Caco-2 (cell line): ENCODE data around the gene EXD3. TPM values are rescaled to one million over a fixed set of nuclear protein-coding genes. Genes with fewer than 3 reads are reported as not detected.

Experiments
- BruUV-seq: library from RNA; stranded (reverse); fragments of 400-500 nt; replicated peaks from 2 replicates; lab custom pipeline; 2021; lab: Mats Ljungman, UMichigan
- CTCF ChIA-PET: fragments of 300-600 bp; sonication (Branson Sonifier 250); formaldehyde crosslinking; loops from one replicate; lab custom pipeline; 2022; ENCODE audit warnings: antibody characterized with exemption; lab: Charles Lee
- POLR2A ChIA-PET: fragments of 300-600 bp; sonication (Branson Sonifier 250); formaldehyde crosslinking; loops from one replicate; lab custom pipeline; 2022; ENCODE audit warnings: antibody characterized with exemption; lab: Charles Lee
- DNase-seq, 2 experiments: peaks; one replicate each; pipeline versions ENCODE4 v3.0.0 to v3.0.0-alpha.2; 2020 to 2022
- H3K27me3 ChIP-seq: replicated peaks from 2 replicates; pipeline ENCODE4 v1.6.0; 2011; ENCODE audit warnings: low read length; ENCODE audit not compliant: control insufficient read depth, insufficient read depth
- H3K36me3 ChIP-seq: 2 replicates; pipeline ENCODE4 v1.5.1; 2011; ENCODE audit warnings: low read length; ENCODE audit not compliant: control insufficient read depth, insufficient read depth
- H3K4me1 ChIP-seq: fragments of 250-450 bp; sonication (Bioruptor Pico); 2 replicates; pipeline ENCODE4 v1.5.1; 2020; ENCODE audit warnings: mild to moderate bottlenecking
- H3K4me3 ChIP-seq: 2 replicates; pipeline ENCODE4 v1.5.1; 2011; ENCODE audit warnings: low read depth, mild to moderate bottlenecking, control low read depth, low read length
- H3K9me3 ChIP-seq: fragments of 250-450 bp; sonication (Bioruptor Pico); 2 replicates; pipeline ENCODE4 v1.5.1; 2020; ENCODE audit warnings: mild to moderate bottlenecking, moderate library complexity
- H3K27ac Mint-ChIP-seq: one replicate; pipeline ENCODE4 v1.8.0; 2022; ENCODE audit warnings: mixed read lengths; ENCODE audit not compliant: unreplicated experiment
- H3K27me3 Mint-ChIP-seq: one replicate; pipeline ENCODE4 v1.8.0; 2022; ENCODE audit warnings: mixed read lengths; ENCODE audit not compliant: insufficient read depth, unreplicated experiment
- H3K36me3 Mint-ChIP-seq: one replicate; pipeline ENCODE4 v1.8.0; 2022; ENCODE audit warnings: mild to moderate bottlenecking, mixed read lengths; ENCODE audit not compliant: insufficient read depth, unreplicated experiment
- H3K4me1 Mint-ChIP-seq: one replicate; pipeline ENCODE4 v1.8.0; 2022; ENCODE audit warnings: low read depth, mixed read lengths; ENCODE audit not compliant: unreplicated experiment
- H3K4me3 Mint-ChIP-seq: one replicate; pipeline ENCODE4 v1.8.0; 2022; ENCODE audit warnings: mild to moderate bottlenecking, moderate library complexity, mixed read lengths; ENCODE audit not compliant: unreplicated experiment
- H3K9me3 Mint-ChIP-seq: one replicate; pipeline ENCODE4 v1.8.0; 2022; ENCODE audit warnings: mixed read lengths; ENCODE audit not compliant: unreplicated experiment
- intact Hi-C: fragments of 100-400 bp; cut with micrococcal nuclease; formaldehyde crosslinking; loops from one replicate; pipeline ENCODE4 v1.10.0; 2022; ENCODE audit not compliant: unreplicated experiment
- total RNA-seq: library from RNA; stranded (reverse); gene quantifications from 2 replicates; pipeline ENCODE4 v1.2.3, GENCODE V29; 2022
- TF ChIP-seq, protein P1 (sequence below), 2 experiments: fragments of 200-600 bp in 1 of 2; IDR thresholded peaks; 1 replicate in 1 of 2; 2 replicates in 1 of 2; pipeline versions ENCODE4 v1.5.1 to v1.8.0; 2011 to 2022; ENCODE audit warnings: antibody characterized with exemption in 1 of 2, control low read depth in 1 of 2, inconsistent platforms in 1 of 2, low read depth in 1 of 2, low read length in 1 of 2, mild to moderate bottlenecking in 1 of 2, moderate library complexity in 1 of 2; ENCODE audit not compliant: insufficient read depth in 1 of 2, severe bottlenecking in 1 of 2, unreplicated experiment in 1 of 2

Gene EXD3
- total RNA-seq, 1 experiment from 2014 or later = 10.9 TPM

DNA sequence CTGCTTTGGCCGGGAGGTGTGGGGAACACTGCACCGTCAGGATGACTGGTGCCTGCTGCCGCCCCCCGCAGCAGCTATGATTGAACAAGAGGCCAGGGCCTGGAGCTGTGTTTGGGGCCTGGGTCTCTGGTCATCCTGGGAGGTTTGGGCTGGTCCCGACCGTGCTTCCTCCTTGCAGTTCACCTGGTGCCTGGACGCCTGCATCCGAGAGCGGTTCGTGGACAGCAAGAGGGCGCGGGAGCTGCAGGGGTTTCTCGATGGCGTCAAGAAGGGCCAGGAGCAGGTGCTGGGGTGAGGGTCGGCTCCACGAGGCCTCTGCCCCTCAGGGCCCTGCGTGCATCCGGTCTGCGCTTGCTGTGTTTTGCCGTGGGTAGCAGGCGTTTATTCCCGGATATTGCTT lies 158.9 kb downstream of the EXD3 start:
- Mint-ChIP-seq H3K4me1 (no peaks in the 10 kb centered on the region), H3K4me3 (no peak overlapping the region), H3K27me3 (no peaks in the 10 kb centered on the region), H3K27ac (no peak overlapping the region), H3K9me3 (no peaks in the 10 kb centered on the region), H3K36me3 (peaks cover 68% of the 10 kb centered on the region)
- ChIA-PET CTCF (no interaction called here), POLR2A (no interaction called here)
- intact Hi-C loops = no loop called here
- Histone ChIP-seq H3K4me3 (no peak overlapping the region), H3K4me1 (no peaks in the 10 kb centered on the region), H3K9me3 (no peaks in the 10 kb centered on the region), H3K36me3 (peaks cover 3% of the 10 kb centered on the region), H3K27me3 (no peaks in the 10 kb centered on the region)
- no peak for DNase-seq
- BruUV-seq = no TSS peak
- TF ChIP-seq, protein P1, sequence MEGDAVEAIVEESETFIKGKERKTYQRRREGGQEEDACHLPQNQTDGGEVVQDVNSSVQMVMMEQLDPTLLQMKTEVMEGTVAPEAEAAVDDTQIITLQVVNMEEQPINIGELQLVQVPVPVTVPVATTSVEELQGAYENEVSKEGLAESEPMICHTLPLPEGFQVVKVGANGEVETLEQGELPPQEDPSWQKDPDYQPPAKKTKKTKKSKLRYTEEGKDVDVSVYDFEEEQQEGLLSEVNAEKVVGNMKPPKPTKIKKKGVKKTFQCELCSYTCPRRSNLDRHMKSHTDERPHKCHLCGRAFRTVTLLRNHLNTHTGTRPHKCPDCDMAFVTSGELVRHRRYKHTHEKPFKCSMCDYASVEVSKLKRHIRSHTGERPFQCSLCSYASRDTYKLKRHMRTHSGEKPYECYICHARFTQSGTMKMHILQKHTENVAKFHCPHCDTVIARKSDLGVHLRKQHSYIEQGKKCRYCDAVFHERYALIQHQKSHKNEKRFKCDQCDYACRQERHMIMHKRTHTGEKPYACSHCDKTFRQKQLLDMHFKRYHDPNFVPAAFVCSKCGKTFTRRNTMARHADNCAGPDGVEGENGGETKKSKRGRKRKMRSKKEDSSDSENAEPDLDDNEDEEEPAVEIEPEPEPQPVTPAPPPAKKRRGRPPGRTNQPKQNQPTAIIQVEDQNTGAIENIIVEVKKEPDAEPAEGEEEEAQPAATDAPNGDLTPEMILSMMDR (IDR thresholded peaks at IDR 0.05; ENCODE audit: insufficient read depth in 1 of 2, low read depth in 1 of 2, low read length in 1 of 2, severe bottlenecking in 1 of 2, unreplicated experiment in 1 of 2) = no peak

DNA sequence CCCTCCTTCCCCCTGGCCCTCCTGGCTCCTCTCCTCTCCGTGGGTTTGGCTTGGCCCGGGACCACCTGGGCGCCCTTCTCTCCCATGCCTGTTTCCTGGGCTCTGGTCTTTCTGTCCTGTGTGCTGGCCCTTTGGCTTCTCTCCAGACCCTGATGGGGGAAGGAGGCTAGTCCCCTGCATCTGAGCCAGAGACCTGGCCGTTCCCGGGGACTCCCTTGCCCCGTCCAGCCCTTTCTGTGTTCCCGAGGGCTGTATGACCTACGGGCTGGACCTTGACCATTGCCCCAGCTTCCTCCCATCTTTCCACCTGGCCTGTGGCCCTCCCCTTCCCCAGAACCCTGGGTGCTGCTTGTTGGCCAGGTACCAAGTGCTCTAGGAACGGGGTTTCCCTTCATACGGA lies 159.5 kb downstream of the EXD3 start:
- Histone ChIP-seq H3K27me3 (no peaks in the 10 kb centered on the region), H3K36me3 (peaks cover 2% of the 10 kb centered on the region), H3K9me3 (no peaks in the 10 kb centered on the region), H3K4me3 (no peak overlapping the region), H3K4me1 (no peaks in the 10 kb centered on the region)
- Mint-ChIP-seq H3K4me1 (no peaks in the 10 kb centered on the region), H3K27ac (no peak overlapping the region), H3K4me3 (no peak overlapping the region), H3K9me3 (no peaks in the 10 kb centered on the region), H3K27me3 (no peaks in the 10 kb centered on the region), H3K36me3 (peaks cover 68% of the 10 kb centered on the region)
- intact Hi-C loops = no loop called here
- no peak for DNase-seq
- TF ChIP-seq, protein P1 (IDR thresholded peaks at IDR 0.05; ENCODE audit: insufficient read depth in 1 of 2, low read depth in 1 of 2, low read length in 1 of 2, severe bottlenecking in 1 of 2, unreplicated experiment in 1 of 2) = no peak
- no TSS peak for BruUV-seq
- ChIA-PET CTCF (no interaction called here), POLR2A (no interaction called here)

DNA sequence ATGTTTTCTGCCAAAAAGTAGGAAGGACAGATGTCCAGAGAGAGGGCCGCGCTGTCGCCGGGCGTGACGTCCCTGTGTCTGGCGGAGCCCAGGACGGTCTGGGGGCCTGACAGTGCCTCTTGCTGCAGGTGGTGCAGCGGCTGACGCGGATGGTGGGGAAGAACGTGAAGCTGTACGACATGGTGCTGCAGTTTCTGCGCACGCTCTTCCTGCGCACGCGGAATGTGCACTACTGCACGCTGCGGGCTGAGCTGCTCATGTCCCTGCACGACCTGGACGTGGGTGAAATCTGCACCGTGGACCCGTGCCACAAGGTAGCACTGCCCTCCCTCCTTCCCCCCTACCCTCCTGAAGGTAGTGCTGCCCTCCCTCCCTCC lies 160.1 kb downstream of the EXD3 start:
- Histone ChIP-seq H3K9me3 (no peaks in the 10 kb centered on the region), H3K4me3 (no peak overlapping the region), H3K4me1 (no peaks in the 10 kb centered on the region), H3K36me3 (peaks cover 2% of the 10 kb centered on the region), H3K27me3 (no peaks in the 10 kb centered on the region)
- intact Hi-C loops = no loop called here
- Mint-ChIP-seq H3K27me3 (no peaks in the 10 kb centered on the region), H3K4me3 (no peak overlapping the region), H3K9me3 (no peaks in the 10 kb centered on the region), H3K27ac (no peak overlapping the region), H3K36me3 (peaks cover 68% of the 10 kb centered on the region), H3K4me1 (no peaks in the 10 kb centered on the region)
- POLR2A ChIA-PET = no interaction called here
- TF ChIP-seq, protein P1 (IDR thresholded peaks at IDR 0.05; ENCODE audit: insufficient read depth in 1 of 2, low read depth in 1 of 2, low read length in 1 of 2, severe bottlenecking in 1 of 2, unreplicated experiment in 1 of 2) = no peak
- DNase-seq = no peak
- CTCF ChIA-PET = interaction anchor here (1.2 kb wide), 1 partner anchor 9 kb away, joined by 5 read pairs; no protein-coding TSS in a partner anchor
- no TSS peak for BruUV-seq
